GM21576 (cell line): Measurements from ENCODE around the gene SLC26A2.
"Not testable (repeated sequence)": the region's sequence is repeated elsewhere in the genome, so short reads cannot be mapped to it uniquely, and the experiment has no call there.

ENCODE experiments used
- ATAC-seq: cut with Tn5 transposase; IDR thresholded peaks from one replicate; pipeline ENCODE4 v1.9.1; 2021; ENCODE audit warnings: mild to moderate bottlenecking, moderate library complexity; ENCODE audit not compliant: unreplicated experiment

SLC26A2 gene

GRCh38 chr5:150000990-150001659, 40.6 kb downstream of the SLC26A2 start:
- ATAC-seq = no peak

DNA sequence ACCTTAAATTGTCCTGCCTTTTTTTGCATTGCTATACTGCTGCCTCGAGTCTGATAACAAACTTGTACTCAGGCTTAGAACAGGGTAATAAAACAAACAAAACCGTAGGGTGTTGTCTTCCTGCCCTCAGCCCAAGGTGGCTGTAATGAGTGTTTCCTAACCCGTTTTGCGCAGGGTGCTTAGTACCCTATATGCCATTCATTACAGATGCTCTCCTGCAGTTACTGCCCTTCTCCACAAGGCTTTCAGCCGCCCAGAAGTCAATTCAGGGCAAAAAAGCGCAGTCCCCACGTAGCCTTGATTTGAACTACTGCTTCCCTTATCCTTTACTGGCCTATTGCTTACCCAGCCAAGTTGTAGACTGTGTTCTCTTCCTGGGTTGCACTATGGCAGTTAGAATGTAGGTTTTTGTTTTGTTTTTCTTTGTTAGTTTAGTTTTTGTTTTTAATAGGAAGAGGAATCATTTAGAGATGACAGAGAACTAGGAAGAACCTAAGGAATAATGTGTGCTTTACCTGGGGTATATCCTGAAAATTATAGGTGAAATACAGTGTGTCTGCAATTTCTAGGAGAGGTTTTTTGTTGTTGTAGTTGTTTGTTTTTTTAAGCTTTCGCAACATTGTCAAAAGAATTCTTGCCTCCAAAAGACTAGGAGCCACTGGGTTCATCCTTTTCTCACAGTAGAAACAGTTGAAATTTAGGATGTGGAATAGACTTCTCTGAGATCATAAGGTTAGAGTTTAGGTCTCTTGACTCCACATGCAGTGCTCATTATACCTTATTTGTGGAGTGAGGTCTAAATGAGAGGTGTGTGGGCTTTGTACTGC, 41.3 kb downstream of the SLC26A2 start:
- peak; percentile 62 for ATAC-seq

DNA sequence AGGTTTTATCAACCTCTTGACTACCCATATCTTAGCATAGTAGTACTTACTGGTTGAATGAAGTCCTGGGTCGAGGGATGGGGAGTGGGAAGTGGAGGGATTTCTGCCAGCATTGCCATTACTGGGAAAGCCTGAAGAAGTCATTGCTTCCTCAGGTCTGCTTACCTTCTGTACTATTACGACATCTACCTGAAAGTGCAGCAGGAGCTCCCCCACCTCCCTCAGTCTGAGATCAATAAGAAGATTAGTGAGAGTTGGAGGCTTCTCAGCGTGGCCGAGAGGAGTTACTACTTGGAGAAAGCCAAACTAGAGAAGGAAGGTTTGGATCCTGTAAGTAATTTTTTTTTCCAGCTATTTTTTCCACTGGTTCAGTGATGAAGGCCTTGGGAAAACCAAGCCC, 45.8 kb downstream of the SLC26A2 start:
- ATAC-seq = no peak

DNA sequence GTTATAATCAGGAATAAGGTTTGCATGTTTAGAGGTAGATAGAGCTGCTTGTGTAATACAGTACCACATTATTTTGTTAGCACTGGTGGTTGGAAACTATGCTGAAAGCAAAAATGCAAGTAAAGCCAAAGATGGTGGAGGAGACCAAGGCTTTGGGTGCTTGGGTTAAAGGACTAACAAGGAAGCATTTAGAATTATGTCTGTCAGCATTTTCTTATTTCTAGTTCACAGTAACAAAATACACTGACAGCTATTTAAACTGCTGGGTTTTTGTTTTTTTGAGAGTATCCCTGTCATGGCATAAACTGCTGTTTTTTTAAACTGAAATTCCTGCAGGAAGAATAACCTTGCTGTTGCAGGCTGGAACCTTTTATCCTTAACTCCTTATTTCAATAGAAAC, 46.5 kb downstream of the SLC26A2 start:
- no peak for ATAC-seq

GRCh38 chr5:150009671-150010387, 49.3 kb downstream of the SLC26A2 start:
- no peak for ATAC-seq

- ATAC-seq = no peak
Observed at GRCh38 chr5:150013931-150014330, 53.4 kb downstream of the SLC26A2 start.

- no peak for ATAC-seq
Observed at GRCh38 chr5:150014456-150014855, 53.9 kb downstream of the SLC26A2 start.

DNA sequence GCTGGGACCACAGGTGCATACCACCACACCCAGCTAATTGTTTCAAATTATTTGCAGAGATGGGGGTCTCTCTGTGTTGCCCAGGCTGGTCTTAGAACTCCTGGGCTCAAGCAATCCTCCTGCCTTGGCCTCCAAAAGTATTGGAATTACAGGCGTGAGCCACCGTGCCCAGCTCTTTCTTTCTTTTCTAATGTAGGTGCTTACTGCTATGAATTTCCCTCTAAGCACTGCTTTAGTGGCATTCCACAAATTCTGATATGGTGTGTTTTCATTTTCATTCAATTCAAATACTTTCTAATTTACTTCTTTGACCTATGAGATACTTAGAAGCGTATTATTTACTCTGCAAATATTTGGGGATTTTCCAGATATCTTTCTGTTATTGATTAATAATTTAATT, 54.9 kb downstream of the SLC26A2 start:
- ATAC-seq = no peak

DNA sequence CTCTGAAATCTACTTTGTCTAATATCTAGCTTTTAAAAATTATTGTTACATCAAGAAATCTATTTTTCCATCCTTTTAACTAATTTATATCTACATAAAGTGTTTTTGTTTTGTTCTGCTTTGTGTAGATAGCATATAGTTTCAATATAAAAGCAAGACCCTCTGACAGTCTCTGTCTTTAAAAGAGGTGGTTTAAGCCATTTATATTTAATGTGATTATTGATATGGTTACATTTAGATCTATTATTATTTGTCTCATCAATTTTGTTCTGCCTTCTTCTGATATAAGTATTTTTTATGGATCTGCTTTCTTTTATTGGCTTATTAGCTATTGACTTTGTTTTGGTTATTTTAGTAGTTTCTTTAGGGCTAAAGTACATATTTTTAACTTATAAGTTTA, 56.0 kb downstream of the SLC26A2 start:
- no peak for ATAC-seq

GRCh38 chr5:150017226-150018005, 56.9 kb downstream of the SLC26A2 start:
- no peak for ATAC-seq

GRCh38 chr5:150020249-150020648, 59.7 kb downstream of the SLC26A2 start:
- ATAC-seq = no peak

GRCh38 chr5:150021491-150022157, 61.1 kb downstream of the SLC26A2 start:
- ATAC-seq = no peak

GRCh38 chr5:150022158-150022531, 61.6 kb downstream of the SLC26A2 start:
- no peak for ATAC-seq

GRCh38 chr5:150022681-150023080, 62.1 kb downstream of the SLC26A2 start:
- no peak for ATAC-seq

DNA sequence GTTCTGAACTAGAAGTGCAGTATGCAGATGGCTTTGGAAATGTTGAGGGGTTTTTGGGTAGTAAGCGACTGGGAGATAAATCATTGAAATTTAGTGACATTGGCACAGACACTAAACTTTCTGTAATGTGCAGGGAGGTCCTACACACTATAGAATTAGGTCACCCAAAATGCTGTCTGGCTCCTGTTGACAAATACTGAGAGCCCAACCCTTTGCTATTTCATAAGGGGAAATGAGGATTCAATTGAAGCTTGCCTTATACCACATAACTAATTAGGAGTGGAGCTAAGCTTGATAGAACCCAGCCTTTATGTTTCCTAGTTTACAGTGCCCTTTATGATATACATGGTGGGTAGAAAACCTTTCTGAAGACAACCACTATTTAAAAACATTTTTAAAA, 62.6 kb downstream of the SLC26A2 start:
- ATAC-seq = no peak

- no peak for ATAC-seq
Observed at GRCh38 chr5:150024346-150024984, 63.9 kb downstream of the SLC26A2 start.

- no peak for ATAC-seq
Observed at GRCh38 chr5:150026682-150027172, 66.2 kb downstream of the SLC26A2 start.

GRCh38 chr5:150028047-150028446, 67.5 kb downstream of the SLC26A2 start:
- not testable (repeated sequence) for ATAC-seq

- ATAC-seq = no peak
Observed at GRCh38 chr5:150033334-150033733, 72.8 kb downstream of the SLC26A2 start.

DNA sequence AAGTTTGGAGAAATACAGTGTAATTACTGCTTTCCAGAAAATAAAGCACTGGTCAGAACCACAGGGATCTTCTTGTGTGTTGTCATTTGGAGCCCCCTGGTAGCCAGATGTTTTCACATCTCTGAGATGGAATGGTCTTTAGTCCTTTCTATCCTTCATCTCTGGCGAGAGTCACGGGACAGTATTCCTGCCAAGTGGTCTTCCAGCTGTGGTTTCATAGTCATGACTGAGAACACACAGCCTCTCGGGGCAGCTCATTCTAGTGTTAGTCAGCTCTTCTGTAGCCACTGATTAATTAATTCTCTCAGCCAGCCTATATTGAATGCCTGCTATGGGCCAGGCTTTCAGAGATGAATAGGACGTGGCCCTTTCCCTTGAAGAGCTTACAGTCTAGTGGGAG, 74.1 kb downstream of the SLC26A2 start:
- no peak for ATAC-seq
